Activated naive CD4-positive, alpha-beta T cell treated with anti-CD3 and anti-CD28 coated beads, Interleukin-2, amount 50 U/mL, for 24 hours (primary cell): ENCODE data around the gene TUBA1B.
"Not testable (repeated sequence)": the region's sequence is repeated elsewhere in the genome, so short reads cannot be mapped to it uniquely, and the experiment has no call there.

Source experiments
- H3K27ac Mint-ChIP-seq: one replicate; pipeline ENCODE4 v1.8.0; 2021; ENCODE audit warnings: mild to moderate bottlenecking, mixed read lengths
- H3K27me3 Mint-ChIP-seq: one replicate; pipeline ENCODE4 v1.8.0; 2021; ENCODE audit warnings: mixed read lengths
- H3K36me3 Mint-ChIP-seq: one replicate; pipeline ENCODE4 v1.8.0; 2021; ENCODE audit warnings: mixed read lengths
- H3K4me1 Mint-ChIP-seq: one replicate; pipeline ENCODE4 v1.8.0; 2021; ENCODE audit warnings: mixed read lengths
- H3K4me3 Mint-ChIP-seq: one replicate; pipeline ENCODE4 v1.8.0; 2021; ENCODE audit warnings: mild to moderate bottlenecking, mixed read lengths
- H3K9me3 Mint-ChIP-seq: one replicate; pipeline ENCODE4 v1.8.0; 2021; ENCODE audit warnings: mixed read lengths

Gene TUBA1B

DNA sequence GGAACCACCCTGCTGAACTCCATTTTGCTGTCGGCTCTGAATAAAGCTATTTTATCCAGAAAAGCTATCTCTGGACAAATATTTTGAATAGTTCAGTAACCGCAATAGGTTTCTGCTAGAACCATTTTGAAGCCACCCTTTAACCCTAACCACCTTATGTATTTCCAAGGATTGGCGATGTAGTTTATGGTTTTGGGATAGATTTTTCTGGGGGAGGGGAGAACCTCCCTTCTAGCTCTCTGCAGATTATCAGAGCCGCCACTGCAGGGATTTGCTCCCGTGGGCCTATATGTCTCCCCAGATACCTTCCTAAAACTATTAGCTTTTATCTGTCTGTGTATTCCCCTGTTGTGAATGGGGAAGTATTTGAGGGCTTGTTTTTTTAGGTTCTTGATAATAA, 1.8 kb upstream of the TUBA1B start:
- H3K4me3 Mint-ChIP-seq: no peak overlapping the region
- peaks cover 21% of the 10 kb centered on the region for H3K36me3 Mint-ChIP-seq
- peaks cover 36% of the 10 kb centered on the region for H3K4me1 Mint-ChIP-seq
- no peaks in the 10 kb centered on the region for H3K9me3 Mint-ChIP-seq
- no peaks in the 10 kb centered on the region for H3K27me3 Mint-ChIP-seq
- no peak overlapping the region for H3K27ac Mint-ChIP-seq

DNA sequence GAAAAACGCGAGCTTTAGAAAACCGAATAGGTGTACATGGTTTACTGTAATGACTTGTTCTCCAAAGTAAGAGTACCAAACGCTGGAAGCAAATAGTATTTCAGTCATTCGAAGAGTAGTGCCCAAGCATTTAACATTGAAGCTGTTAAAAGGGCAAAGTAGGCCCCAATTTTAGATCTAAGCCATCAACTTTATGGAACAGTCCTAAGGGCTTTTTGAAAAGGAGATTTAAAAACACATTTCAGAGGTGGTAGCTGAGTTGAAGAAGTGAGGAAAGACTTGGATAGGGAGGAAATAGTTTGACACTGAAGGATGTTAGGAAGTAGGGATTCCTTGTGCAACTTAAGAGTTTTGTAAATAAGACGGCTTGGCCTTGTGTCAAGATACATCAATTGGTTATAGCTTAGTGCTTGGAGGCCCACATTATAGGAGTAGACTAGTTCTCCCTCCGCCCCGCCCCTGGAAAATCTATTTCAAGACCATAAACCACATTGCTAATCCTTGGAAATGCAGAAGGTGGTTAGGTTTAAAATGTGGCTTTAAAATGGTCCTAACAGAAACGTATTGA, 783 bp upstream of the TUBA1B start:
- Mint-ChIP-seq H3K4me3 (peak overlapping the region; percentile 84), H3K4me1 (peaks cover 46% of the 10 kb centered on the region), H3K27me3 (no peaks in the 10 kb centered on the region), H3K27ac (peak overlapping the region; percentile 94), H3K36me3 (peaks cover 31% of the 10 kb centered on the region), H3K9me3 (no peaks in the 10 kb centered on the region)

DNA sequence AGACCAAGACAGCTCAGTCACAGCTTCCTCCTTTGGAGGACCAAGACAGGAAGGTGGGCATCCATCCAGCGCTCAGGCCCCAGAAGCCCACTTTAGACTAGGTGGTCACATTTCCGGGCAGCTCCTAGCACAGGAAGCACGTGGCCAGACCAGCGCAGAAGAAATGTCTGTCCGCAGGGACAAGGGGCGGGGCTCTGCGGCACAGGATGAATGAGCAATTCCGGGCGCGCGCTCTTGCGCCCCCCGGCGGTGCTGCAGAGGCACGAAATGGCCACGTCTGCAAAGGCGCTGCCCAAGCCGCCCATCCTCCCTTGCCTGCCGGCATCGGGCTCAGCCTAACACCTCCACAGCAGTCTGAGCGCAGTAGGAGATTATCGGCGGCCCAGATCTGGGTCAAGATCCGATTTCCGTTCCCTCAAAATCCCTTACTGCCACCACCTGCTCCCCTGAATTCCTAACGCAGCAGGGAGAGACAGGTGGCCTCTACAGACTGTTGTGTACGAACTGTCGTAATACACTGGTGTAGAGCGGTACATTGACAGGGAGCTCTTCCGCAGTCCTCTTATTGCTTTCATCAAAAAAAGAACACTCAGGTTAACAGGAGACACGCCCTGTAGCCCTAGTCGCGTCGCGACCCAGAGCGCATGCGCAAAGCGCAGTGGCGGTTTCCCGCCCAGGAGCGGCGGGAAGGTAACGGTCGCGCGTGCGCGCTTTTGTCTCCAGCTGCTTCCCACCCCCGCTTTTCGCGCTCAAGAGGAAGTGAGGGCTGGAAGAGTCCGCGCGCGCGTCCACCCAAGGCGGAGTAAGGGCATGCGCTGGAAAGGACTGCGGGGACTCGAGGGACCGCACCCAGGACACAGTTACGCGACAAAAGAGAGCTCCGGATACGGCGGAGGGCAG, 794 bp downstream of the TUBA1B start:
- Mint-ChIP-seq H3K27ac (peak overlapping the region; percentile 98), H3K9me3 (no peaks in the 10 kb centered on the region), H3K4me1 (peaks cover 50% of the 10 kb centered on the region), H3K36me3 (peaks cover 33% of the 10 kb centered on the region), H3K4me3 (peak overlapping the region; percentile 98), H3K27me3 (no peaks in the 10 kb centered on the region)

DNA sequence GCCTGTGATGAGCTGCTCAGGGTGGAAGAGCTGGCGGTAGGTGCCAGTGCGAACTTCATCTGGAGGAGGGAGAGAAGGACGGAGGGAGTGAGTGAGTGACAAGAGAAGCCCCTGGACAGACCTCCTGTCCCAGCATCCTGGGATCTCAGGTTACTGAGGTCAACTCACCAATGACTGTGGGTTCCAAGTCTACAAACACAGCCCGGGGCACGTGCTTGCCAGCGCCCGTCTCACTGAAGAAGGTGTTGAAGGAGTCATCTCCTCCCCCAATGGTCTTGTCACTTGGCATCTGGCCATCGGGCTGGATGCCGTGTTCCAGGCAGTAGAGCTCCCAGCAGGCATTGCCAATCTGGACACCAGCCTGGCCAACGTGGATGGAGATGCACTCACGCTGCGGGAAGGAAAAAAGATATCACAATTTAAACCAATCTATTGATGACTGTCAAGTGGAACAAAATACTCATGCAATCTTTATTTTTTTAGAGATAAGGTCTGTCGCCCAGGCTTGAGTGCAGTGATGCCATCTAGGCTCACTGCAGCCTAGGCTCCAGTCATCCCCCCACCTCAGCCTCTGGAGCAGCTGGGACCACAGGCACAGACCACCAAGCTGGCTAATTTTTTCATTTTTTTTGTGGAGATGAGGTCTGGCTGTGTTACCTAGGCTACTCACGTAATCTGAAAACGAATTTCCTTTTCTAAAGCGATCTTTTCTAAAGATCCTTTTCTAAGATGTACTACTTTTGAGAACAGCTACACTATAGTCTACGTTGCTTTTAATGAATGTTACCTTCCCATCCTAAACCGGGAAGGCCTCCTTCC, 1.7 kb downstream of the TUBA1B start:
- Mint-ChIP-seq H3K36me3 (peaks cover 33% of the 10 kb centered on the region), H3K27me3 (no peaks in the 10 kb centered on the region), H3K27ac (peak overlapping the region; percentile 98), H3K9me3 (no peaks in the 10 kb centered on the region), H3K4me1 (peaks cover 50% of the 10 kb centered on the region), H3K4me3 (peak overlapping the region; percentile 98)

DNA sequence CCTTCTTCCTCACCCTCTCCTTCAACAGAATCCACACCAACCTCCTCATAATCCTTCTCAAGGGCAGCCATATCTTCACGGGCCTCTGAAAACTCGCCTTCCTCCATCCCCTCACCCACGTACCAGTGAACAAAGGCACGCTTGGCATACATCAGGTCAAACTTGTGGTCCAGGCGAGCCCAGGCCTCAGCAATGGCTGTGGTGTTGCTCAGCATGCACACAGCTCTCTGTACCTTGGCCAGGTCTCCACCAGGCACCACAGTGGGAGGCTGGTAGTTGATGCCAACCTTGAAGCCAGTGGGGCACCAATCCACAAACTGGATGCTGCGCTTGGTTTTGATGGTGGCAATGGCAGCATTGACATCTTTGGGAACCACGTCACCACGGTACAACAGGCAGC, 3.2 kb downstream of the TUBA1B start:
- Mint-ChIP-seq H3K4me1 (peaks cover 40% of the 10 kb centered on the region), H3K27ac (peak overlapping the region; percentile 77), H3K36me3 (peaks cover 33% of the 10 kb centered on the region), H3K4me3 (peak overlapping the region; percentile 57)
- H3K27me3 Mint-ChIP-seq, H3K9me3 Mint-ChIP-seq: not testable (repeated sequence)

DNA sequence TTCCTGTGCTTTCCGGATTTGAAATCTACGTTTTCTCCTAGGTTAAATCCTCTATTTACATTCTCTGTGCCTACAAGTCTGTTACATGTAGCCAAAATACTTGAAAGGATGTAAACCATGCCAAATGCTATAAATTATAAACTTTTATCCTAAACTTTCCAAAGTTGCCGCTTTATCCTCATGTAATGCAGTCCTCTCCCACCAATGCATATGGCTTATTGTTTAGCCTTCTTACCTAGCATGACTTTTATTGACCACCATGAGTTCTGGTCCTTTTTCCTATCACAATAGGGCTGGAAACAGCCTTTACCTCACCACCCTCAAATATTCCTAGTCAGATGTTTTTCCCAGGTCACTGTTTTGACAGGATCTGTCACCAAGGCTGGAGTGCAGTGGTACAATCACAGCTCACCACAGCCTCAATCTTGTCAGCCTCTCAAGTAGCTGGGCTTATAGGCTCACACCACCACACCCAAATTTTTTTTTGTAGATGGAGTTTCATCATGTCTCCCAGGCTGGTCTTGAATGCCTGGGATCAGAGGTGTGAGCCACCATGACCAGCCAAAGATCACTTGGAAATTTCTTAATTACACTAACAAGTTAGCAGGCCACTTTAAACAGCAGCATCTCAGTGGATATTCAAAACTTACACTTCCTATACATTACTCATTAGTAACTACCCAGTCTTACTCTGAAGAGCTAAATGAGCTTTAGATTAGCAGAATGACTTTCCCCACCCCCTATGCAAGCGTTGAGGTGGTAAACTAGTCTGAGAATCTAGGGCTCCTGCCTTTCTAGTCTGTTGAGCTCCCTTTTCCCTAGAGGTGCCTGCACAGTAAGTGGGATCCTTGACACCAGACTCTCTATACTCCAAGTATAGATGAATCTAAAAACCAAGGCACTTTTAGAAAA, 4.1 kb downstream of the TUBA1B start:
- H3K27me3 Mint-ChIP-seq: no peaks in the 10 kb centered on the region
- peak overlapping the region; percentile 57 for H3K4me3 Mint-ChIP-seq
- no peaks in the 10 kb centered on the region for H3K9me3 Mint-ChIP-seq

DNA sequence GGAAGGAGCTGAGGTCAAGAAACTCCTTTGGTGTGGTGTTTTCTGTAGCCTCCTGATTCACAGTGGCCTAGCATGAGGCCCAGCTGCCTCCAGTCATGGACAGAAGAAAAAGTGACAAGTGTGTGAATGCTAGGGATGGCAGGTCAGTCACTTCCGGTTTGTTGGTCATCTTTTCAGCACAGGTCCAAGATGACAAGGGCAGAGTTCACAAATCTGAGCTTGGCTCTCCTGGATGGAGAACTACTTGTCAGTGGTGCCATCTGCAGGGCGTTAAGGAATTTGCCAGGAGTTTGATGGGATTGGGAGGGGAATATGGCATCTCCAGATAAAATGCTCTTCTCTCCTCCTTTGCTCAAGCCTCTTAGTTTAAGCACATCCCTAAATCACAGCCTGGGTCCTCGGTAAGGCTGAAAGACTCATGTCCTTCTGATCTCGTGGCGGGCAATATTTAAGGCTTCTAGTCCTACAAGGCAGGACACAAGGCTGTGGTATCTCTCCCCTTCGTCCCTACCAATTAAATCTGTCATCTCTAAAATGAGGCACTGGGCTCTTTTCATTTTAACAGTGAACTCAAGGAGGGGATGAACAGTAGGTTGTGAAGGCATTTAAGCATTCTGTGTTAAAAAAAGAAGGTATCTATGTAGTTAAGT, 10.0 kb downstream of the TUBA1B start:
- Mint-ChIP-seq H3K36me3 (no peaks in the 10 kb centered on the region), H3K4me1 (no peaks in the 10 kb centered on the region), H3K9me3 (no peaks in the 10 kb centered on the region), H3K27ac (no peak overlapping the region), H3K4me3 (no peak overlapping the region), H3K27me3 (no peaks in the 10 kb centered on the region)

More for the DNA sequence above, 4.1 kb downstream of the TUBA1B start:
- Mint-ChIP-seq H3K4me1 (peaks cover 33% of the 10 kb centered on the region), H3K27ac (peak overlapping the region; percentile 86), H3K36me3 (peaks cover 33% of the 10 kb centered on the region)

DNA sequence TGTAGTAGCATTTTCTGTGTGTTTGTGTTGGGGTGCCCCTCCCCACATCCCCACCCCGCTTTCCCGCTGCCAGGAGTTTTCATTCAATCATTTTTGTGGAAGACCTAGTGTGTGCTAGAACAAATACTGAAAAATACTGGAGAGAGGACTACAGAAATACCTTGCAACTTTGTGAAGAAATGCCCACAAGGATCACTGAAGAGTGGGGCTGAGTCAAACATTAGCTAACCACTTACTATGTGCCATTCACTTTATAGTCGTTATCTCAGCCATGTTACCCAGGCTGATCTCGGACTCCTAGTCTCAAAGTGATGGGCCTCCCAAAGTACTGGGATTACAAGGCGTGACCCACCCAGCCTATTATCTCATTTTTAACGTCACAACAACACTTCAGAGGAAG, 20.0 kb downstream of the TUBA1B start:
- Mint-ChIP-seq H3K4me3 (peak overlapping the region; percentile 98), H3K27me3 (no peaks in the 10 kb centered on the region), H3K4me1 (peaks cover 39% of the 10 kb centered on the region), H3K9me3 (no peaks in the 10 kb centered on the region), H3K27ac (peak overlapping the region; percentile 86), H3K36me3 (no peaks in the 10 kb centered on the region)

DNA sequence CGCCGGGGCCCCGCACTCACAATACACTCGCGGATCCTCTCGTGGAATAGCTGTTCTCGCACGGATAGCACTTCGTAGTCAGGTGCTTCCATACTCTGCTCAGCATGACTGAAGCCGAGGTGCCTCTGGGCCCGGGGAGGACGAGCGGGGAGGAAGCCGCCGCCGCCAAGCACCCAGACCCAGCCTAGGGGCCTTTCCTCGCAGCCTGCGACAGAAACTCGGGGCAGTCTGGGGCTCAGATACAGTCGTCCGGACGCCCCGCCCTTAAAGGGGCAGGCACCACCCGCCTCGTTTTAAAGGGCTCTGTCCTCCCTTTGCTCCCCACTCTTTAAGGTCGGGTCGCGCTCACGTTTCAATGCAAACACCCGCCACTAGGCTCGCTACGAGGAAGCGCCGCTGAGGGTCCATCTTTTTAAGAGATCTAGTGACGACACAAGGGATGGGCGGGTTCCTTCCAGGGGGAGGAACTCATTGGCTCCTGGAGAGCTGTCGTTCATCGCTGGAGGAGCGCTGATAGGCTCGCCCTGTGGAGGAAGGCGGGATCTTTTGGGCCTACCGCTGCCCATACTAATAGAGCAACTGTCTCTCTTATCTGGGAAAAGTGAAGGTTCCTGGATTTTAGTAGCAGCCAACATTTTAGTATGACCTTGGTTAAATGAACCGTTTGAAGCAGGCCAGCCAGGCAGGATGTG, 20.6 kb downstream of the TUBA1B start, which contains the start of gene LMBR1L:
Gene LMBR1L, minus strand, starts transcription at position 384 of the 692 bp plus-strand sequence. Its CDS starts 292 bp downstream, at position 92.
- H3K36me3 Mint-ChIP-seq: no peaks in the 10 kb centered on the region
- no peaks in the 10 kb centered on the region for H3K27me3 Mint-ChIP-seq
- peak within 1 kb of the TSS; percentile 89 for H3K27ac Mint-ChIP-seq
- peaks cover 39% of the 10 kb centered on the region for H3K4me1 Mint-ChIP-seq
- peak within 1 kb of the TSS; percentile 98 for H3K4me3 Mint-ChIP-seq
- H3K9me3 Mint-ChIP-seq: no peaks in the 10 kb centered on the region

DNA sequence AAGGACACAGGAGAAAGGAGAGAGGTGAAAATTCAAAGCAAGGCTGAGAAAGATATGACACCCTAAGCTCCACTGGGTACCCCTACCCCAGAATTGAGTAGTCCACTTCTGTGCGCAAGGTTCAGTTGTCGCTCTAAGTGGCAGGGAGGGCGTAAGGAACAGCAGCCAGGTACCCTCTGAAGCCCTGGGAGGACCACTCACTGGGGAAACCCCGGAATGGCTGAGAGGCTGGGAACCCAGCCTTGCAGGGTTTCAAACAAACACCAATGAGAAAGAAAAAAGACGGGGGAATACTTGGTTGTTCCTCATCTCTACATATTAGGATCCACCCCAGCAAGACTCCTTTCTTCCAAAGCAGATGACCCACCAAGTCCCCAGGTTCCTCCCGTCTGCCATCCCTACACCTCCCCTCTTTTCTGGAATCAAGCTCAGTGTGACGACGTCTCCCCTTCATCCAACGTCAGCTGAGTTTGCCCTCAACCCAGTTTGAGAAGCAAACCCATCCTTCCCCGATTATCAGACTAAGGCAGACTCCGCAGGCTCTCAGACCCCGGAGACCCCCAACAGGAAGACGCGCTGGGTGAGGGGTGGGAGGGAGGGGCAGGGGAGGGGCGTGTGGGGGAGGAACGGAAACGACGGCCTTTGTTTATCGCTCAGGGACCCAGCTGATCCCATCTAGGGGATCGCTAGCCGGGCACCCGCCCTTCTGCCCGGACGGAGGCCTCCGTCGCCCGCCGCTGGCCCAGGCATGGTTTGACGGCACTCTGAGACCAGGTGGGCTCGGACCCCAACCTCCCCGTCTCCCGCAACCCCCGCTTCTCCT, 21.3 kb downstream of the TUBA1B start:
- Mint-ChIP-seq H3K9me3 (no peaks in the 10 kb centered on the region), H3K36me3 (no peaks in the 10 kb centered on the region), H3K27ac (peak overlapping the region; percentile 89), H3K4me1 (peaks cover 39% of the 10 kb centered on the region), H3K4me3 (peak overlapping the region; percentile 98), H3K27me3 (no peaks in the 10 kb centered on the region)

DNA sequence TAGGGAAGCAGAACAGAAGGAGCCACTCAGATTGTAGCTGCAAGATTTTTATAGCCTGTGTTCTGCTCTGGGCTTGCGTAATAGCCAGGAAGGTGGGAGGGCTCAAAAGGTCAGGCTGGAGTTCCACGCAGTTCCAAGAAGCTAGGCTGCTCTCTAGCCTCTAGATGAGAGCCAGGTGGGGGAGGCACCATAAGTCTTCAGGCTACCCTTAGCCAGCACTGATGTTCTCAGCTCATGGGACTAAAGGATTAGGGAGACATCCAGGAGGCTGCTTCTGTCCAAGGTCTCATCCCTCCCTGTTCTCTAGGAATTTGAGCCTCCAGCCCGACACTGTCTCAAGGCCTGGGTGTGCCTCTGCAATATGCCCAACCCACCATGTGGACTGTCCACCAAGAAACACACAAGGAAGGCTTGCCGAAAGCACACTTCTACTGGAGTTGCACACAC, 22.2 kb downstream of the TUBA1B start:
- Mint-ChIP-seq H3K27ac (peak overlapping the region; percentile 89), H3K4me1 (peaks cover 39% of the 10 kb centered on the region), H3K36me3 (no peaks in the 10 kb centered on the region), H3K9me3 (no peaks in the 10 kb centered on the region), H3K27me3 (no peaks in the 10 kb centered on the region), H3K4me3 (peak overlapping the region; percentile 98)

DNA sequence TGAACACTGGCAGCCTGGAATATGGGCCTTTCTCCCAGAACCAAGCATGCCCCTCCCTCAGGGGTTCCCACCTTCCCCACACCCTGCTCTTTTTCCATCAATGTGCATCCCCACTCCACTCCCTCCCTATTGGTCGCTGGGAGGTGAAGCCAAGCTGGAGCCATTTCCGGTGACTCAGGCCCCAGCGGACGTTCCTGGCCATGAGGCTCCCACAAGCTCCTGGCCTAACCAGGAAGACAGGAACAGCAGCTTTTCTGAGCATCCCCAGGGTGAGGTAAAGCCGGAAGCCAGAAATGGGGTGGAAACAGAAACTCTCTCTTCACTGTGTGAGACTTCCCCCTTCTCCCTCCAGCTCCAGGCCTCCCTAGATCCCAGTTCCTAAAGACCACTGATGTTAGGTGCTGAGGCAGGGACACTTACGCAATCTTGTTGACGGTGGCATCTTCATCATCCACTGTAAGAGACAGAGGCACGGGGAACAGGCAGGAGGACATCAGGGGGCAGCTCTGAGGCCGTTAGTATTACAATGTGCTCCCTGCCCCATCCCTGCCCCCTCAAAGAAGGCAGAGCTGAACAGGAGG, 25.6 kb downstream of the TUBA1B start:
- Mint-ChIP-seq H3K36me3 (no peaks in the 10 kb centered on the region), H3K4me1 (peaks cover 32% of the 10 kb centered on the region), H3K4me3 (no peak overlapping the region), H3K9me3 (no peaks in the 10 kb centered on the region), H3K27ac (no peak overlapping the region), H3K27me3 (no peaks in the 10 kb centered on the region)

DNA sequence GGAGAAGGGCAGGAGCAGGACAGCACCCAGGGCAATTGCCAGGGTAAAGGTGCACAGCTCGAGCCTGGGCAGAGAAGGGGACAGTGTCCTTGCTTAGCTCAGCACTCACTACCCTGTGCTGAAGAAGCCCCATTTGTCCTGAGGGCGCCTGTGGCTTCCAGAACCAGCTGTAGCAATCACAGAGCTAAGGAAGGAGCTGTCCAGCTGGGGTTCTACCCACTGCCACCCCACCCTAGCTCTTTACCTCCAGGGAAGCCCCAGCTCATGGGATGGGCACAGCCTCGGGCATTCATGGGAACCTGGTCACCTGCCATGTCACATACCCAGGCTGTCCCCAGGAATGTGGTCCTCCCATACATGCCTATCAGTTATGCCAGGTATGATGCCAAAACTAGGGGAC, 26.4 kb downstream of the TUBA1B start:
- Mint-ChIP-seq H3K9me3 (no peaks in the 10 kb centered on the region), H3K4me1 (peaks cover 27% of the 10 kb centered on the region), H3K4me3 (no peak overlapping the region), H3K27me3 (no peaks in the 10 kb centered on the region), H3K36me3 (no peaks in the 10 kb centered on the region), H3K27ac (peak overlapping the region; percentile 64)
